Right hindlimb (tissue), 1 donor: ENCODE results near the gene SOCS1.

Experiments
- DNase-seq: peaks from one replicate; pipeline ENCODE4 v3.0.0-alpha.2; 2018

The SOCS1 gene

DNA sequence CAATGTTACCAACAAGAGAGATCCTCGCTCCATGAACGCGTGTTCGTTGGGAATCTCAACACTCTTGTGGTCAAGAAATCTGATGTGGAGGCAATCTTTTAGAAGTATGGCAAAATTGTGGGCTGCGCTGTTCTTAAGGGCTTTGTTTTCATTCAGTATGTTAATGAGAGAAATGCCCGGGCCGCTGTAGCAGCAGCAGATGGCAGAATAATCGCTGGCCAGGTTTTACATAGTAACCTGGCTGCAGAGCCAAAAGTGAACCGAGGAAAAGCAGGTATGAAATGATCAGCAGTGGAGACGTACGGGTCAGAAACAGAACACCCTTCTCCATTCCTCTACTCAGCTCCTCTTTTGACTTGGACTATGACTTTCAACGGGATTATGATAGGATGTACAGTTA is 13.3 kb downstream of the SOCS1 start:
- no peak for DNase-seq

- DNase-seq = no peak
These were observed 14.4 kb downstream of the SOCS1 start for GRCh38 chr16:11241480-11242204.

DNA sequence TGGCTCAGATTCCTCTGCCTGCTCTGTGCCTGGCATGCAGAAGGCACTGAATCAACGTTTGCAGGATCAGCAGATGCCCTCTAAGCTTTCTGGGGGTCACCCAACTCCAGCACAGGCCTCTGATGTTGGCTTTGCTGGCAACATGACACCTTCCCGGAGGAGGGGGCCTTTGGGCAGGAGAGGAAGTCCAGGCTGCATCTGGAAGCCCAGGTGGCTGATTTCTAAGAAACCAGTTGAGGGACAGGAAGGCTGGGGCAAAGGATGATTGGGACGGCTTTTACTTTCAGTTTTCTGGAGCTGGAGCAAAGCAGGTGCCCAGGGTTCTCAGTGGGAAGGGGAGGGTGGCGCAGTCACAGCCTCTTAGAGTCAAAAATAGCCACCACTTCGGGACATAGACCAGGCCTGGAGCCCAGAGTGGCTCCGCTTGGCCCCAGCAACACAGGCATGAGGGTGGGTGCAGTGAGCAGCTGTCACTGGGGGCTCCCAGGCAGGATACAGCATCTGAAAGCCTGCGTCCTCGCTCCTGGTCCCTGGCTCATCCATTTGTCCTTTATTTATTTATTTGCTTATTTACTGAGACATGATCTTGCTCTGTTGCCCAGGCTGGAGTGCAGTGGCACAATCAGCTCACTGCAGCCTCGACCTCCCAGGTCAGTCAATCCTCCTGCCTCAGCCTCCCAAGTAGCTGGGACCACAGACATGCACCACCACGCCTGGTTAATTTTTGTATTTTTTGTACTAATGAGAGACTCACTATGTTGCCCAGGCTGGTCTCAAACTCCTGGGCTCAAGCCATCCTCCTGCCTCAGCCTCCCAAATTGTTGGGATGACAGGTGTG is 15.1 kb downstream of the SOCS1 start:
- DNase-seq = no peak

DNA sequence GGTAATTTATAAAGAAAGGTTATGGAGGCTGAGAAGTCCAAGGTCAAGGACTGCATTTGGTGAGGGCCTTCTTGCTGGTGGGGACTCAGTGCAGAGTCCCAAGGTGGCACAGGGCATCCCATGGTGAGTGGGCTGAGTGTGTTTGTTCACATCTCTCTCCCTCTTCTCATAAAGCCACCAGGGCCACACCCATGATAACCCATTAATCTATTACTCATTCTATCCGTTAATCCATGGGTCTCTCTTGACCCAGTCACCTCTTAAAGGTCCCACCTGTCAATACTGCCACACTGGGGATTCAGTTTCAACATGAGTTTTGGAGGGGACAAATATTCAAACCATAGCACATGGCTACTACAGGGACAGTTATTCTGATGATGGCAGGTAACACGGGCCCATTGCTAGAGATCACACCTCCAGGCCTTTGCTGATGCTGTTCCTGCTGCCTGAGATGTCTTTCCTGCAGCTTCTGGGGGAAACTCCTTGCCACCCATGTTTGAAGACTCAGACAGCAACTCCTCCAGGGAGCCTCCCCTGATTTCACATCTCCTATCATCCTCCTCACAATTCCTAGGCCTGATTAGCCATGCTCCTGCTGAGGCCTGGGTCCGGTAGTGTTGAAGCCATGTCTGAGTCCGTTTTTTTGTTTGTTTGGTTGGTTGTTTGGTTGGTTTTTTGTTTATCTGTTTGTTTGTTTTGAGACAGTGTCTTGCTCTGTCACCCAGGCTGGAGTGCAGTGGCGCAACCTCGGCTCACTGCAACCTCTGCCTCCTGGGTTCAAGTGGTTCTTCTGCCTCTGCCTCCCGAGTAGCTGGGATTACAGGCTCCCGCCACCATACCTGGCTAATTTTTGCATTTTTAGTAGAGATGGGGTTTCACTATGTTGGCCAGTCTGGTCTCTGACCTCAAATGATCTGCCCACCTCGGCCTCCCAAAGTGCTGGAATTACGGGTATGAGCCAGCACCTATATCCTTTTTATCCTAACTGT is 16.1 kb downstream of the SOCS1 start:
- DNase-seq = no peak

GRCh38 chr16:11238272-11239202 is 17.5 kb downstream of the SOCS1 start:
- no peak for DNase-seq

- no peak for DNase-seq
These were observed 19.3 kb downstream of the SOCS1 start for GRCh38 chr16:11236461-11237254.

DNA sequence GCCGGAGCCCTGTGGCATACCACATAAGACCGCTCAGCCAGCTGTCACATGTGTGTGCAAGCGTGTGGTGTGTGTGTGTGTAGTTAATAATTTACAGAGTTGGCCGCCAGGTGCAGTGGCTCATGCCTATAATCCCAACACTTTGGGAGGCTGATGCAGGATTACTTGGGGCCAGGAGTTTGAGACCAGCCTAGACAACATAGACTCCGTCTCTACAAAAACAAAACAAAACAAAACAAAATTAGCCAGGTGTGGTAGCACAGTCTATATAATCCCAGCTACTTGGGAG is 20.4 kb downstream of the SOCS1 start:
- DNase-seq = no peak

GRCh38 chr16:11234884-11235702 is 20.9 kb downstream of the SOCS1 start:
- no peak for DNase-seq

GRCh38 chr16:11233727-11234376 is 22.2 kb downstream of the SOCS1 start:
- DNase-seq = no peak

GRCh38 chr16:11232852-11233726 is 22.9 kb downstream of the SOCS1 start:
- DNase-seq = no peak

- DNase-seq = no peak
These were observed 23.6 kb downstream of the SOCS1 start for GRCh38 chr16:11232302-11232851.

DNA sequence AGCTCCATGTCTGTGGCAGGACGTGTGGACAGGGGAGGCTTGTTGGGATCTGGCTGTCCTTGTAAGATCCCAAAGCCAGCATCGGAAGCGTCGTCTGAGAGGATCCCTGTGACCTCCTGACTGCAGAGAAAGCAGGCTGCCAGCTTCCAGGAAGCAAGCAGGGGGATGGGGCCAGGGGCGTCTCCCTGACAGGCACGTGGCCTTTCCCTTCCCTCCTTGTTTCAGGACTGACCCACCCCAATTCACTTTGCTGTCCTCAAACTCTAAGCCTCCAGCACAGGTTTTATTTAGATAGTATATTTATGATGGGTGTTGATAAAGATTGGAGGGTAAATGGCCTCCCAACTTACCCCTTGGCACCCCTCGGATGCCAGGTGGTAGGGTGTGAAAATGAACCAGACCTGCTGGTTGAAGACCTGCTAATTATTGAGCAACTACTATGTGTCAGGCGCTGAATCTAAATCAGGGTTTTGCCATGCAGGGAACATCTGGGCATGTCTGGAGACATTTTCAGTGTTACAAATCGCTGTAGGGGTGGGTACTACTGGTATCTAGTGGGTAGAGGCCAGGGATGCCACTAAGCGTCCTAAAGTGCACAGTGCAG is 24.5 kb downstream of the SOCS1 start:
- DNase-seq = no peak

GRCh38 chr16:11229906-11230305 is 26.1 kb downstream of the SOCS1 start:
- no peak for DNase-seq

GRCh38 chr16:11229432-11229831 is 26.6 kb downstream of the SOCS1 start:
- no peak for DNase-seq

DNA sequence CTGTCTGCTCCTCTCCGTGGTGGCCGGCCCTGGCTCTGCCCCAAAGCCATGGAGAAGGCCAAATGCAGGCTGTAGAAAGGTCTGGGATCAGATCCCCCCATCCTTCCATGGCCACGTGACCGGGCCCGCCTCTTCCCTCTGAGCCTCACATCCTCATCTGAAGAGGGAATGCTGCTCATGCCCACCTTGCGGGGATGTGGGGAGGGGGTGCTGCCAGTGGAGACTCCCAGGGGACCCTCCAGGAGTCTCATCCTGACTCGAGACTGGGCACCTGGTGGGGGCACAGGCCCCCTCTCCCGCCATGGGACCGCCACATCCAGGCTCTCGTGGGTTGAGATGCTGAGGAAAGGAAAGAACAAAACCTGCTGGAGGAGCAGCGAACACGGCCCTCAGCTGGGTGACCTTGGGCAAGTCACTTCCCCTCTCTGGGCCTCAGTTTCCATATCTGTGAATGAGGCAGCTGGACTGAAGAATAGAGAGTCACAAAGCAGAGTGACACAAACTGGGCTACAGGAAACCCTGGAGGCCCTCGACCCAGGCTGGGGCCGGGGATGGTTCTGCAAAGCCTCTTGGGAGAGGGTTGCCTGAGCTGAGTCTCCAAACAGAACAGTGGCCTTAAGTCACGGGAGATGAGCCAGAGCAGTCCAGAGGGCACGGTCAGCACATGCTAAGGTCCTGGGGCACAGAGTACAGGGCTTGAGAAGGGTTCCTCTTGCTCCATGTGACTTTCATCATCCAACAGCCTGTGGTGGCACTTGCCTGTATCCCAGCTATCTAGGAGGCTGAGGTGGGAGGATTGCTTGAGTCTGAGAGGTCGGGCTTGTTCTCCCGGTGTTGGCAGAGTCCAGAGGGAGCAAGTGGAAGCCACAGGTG is 30.1 kb downstream of the SOCS1 start:
- DNase-seq = no peak

DNA sequence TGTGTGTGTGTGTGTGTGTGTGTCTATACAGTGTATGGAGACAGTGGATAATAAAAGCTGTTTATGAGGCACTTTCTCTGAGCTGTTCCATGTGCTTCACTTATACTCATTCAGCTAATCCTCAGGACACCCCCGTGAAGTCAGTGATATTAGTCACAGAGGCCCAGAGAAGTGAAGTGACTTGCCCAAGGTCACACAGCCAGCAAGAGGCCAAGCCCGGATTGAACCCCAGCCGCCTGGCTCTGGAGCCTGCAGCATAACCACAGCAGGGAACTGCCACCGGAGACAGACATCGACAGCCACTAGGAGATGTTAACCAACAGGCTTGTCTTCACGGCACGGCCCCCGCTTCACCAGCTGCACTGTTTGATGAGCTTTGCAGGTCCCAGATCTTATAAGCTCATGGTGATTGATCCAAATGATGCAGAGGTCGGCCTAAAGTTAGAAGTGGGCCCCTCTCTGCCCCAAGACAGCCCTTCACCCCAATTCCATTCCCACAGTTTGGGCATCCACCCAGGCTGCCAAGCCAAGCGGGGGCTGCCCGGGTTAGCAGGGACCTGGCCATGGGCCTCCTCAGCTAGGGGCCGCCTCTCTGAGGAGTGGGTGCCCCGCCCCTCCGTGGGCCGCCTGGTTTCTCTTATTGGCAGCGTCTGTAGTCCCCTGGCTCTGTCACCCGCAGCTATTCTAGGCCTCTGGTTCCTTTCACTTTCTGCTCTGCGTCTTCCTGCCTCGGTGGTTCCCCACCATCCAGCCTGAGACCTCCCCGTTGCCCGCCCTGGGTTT is 30.9 kb downstream of the SOCS1 start:
- DNase-seq = no peak
